Endothelial cell of umbilical vein (primary cell): ENCODE measurements around the gene KDM3B. TPM values are rescaled to one million over a fixed set of nuclear protein-coding genes. Genes with fewer than 3 reads are reported as not detected.

Experiments used
- BruUV-seq: library from RNA; stranded (reverse); fragments of 400-500 nt; replicated peaks from 2 replicates; lab custom pipeline; 2021; lab: Mats Ljungman, UMichigan
- CTCF ChIA-PET: fragments of 300-600, 350-600 bp; sonication (Branson Sonifier 250); formaldehyde crosslinking; loops from one replicate; lab custom pipeline; 2021; ENCODE audit warnings: antibody characterized with exemption, inconsistent platforms; lab: Charles Lee
- POLR2A ChIA-PET: fragments of 300-600, 350-600 bp; sonication (Branson Sonifier 250); formaldehyde crosslinking; loops from one replicate; lab custom pipeline; 2021; ENCODE audit warnings: antibody characterized with exemption, inconsistent platforms; lab: Charles Lee
- DNase-seq: peaks from one replicate; pipeline ENCODE4 v3.0.0-alpha.2; 2011; ENCODE audit warnings: low read depth, low spot score
- FAIRE-seq: peaks from 2 replicates; lab custom pipeline; 2011; peaks lifted over from hg19 to GRCh38; lab: Jason Lieb, UNC
- H2AFZ ChIP-seq: 2 replicates; pipeline ENCODE4 v1.6.0; 2012; ENCODE audit warnings: low read depth, low read length, control low read depth, inconsistent platforms
- H3K27ac ChIP-seq: 2 replicates; pipeline ENCODE4 v1.5.1; 2011; ENCODE audit warnings: low read depth, mild to moderate bottlenecking, control low read depth, low read length, moderate library complexity; ENCODE audit not compliant: insufficient read depth
- H3K27me3 ChIP-seq, 2 experiments: 2 replicates each; pipeline versions ENCODE4 v1.6.0 to v1.6.1; 2011; ENCODE audit warnings: low read length in 2 of 2, mixed read lengths in 1 of 2; ENCODE audit not compliant: control insufficient read depth in 2 of 2, insufficient read depth in 2 of 2
- H3K36me3 ChIP-seq, 2 experiments: 2 replicates in 1 of 2; 3 replicates in 1 of 2; pipeline ENCODE4 v1.5.1; 2011; ENCODE audit warnings: low read length in 2 of 2, mild to moderate bottlenecking in 1 of 2, moderate library complexity in 1 of 2; ENCODE audit not compliant: control insufficient read depth in 2 of 2, insufficient read depth in 2 of 2; ENCODE audit errors: extremely low read depth in 1 of 2
- H3K4me1 ChIP-seq: 3 replicates; pipeline ENCODE4 v1.5.1; 2011; ENCODE audit warnings: mild to moderate bottlenecking, low read length; ENCODE audit not compliant: control insufficient read depth, insufficient read depth; ENCODE audit errors: extremely low read depth
- H3K4me2 ChIP-seq: 2 replicates; pipeline ENCODE4 v1.6.1; 2011; ENCODE audit warnings: low read length, control low read depth, mixed read lengths; ENCODE audit not compliant: insufficient read depth
- H3K4me3 ChIP-seq, 3 experiments: fragments of 200-600 bp in 1 of 3; sonication (generic), shearing (Covaris generic) in 1 of 3; replicated peaks in 1 of 3; 2 replicates each; pipeline ENCODE4 v1.5.1; 2011 to 2016; ENCODE audit warnings: control low read depth in 3 of 3, low read length in 3 of 3, mild to moderate bottlenecking in 2 of 3, inconsistent platforms in 1 of 3, low read depth in 1 of 3, moderate library complexity in 1 of 3; ENCODE audit not compliant: insufficient read depth in 1 of 3
- H3K79me2 ChIP-seq: 2 replicates; pipeline ENCODE4 v1.6.0; 2012; ENCODE audit warnings: low read length, inconsistent platforms; ENCODE audit not compliant: control insufficient read depth, insufficient read depth
- H3K9ac ChIP-seq: replicated peaks from 2 replicates; pipeline ENCODE3; 2011; ENCODE audit warnings: low read length, control low read depth; ENCODE audit not compliant: insufficient read depth; ENCODE audit errors: extremely low read depth
- H3K9me1 ChIP-seq: replicated peaks from 3 replicates; pipeline ENCODE4 v1.6.0; 2011; ENCODE audit warnings: mild to moderate bottlenecking, low read length; ENCODE audit not compliant: control insufficient read depth, insufficient read depth; ENCODE audit errors: extremely low read depth
- H3K9me3 ChIP-seq: replicated peaks from 2 replicates; pipeline ENCODE4 v1.5.1; 2012; ENCODE audit warnings: low read length, inconsistent platforms; ENCODE audit not compliant: control insufficient read depth, insufficient read depth
- H4K20me1 ChIP-seq: replicated peaks from 2 replicates; pipeline ENCODE3; 2011; ENCODE audit warnings: mild to moderate bottlenecking, low read length; ENCODE audit not compliant: control insufficient read depth, insufficient read depth; ENCODE audit errors: extremely low read depth
- CTCF ChIP-seq, 2 donors: IDR thresholded peaks; 1 replicate in 1 of 2; 2 replicates in 1 of 2; pipeline ENCODE4 v1.5.1; 2011; ENCODE audit warnings: low read length in 2 of 2, mild to moderate bottlenecking in 2 of 2, moderate library complexity in 2 of 2, control low read depth in 1 of 2, inconsistent platforms in 1 of 2, low read depth in 1 of 2; ENCODE audit not compliant: insufficient read depth in 1 of 2; ENCODE audit errors: extremely low read depth in 1 of 2
- EZH2 ChIP-seq: IDR thresholded peaks from 2 replicates; pipeline ENCODE4 v1.6.1; 2012; ENCODE audit warnings: borderline replicate concordance, low read depth, mild to moderate bottlenecking, moderate library complexity, low read length, inconsistent platforms; ENCODE audit not compliant: severe bottlenecking
- FOS ChIP-seq: IDR thresholded peaks from 2 replicates; pipeline ENCODE4 v1.6.1; 2011; ENCODE audit warnings: mild to moderate bottlenecking, low read length, moderate library complexity, borderline replicate concordance; ENCODE audit not compliant: insufficient read depth
- GATA2 ChIP-seq: IDR thresholded peaks from 2 replicates; pipeline ENCODE4 v1.7.0; 2011; ENCODE audit warnings: low read depth, mild to moderate bottlenecking, moderate library complexity, mixed read lengths, low read length; ENCODE audit not compliant: insufficient read length, insufficient read depth
- JUN ChIP-seq: IDR thresholded peaks from 2 replicates; pipeline ENCODE4 v1.6.1; 2011; ENCODE audit warnings: borderline replicate concordance, low read depth; ENCODE audit not compliant: insufficient read length, insufficient read depth
- MAX ChIP-seq: IDR thresholded peaks from 2 replicates; pipeline ENCODE4 v1.6.1; 2011; ENCODE audit not compliant: insufficient read depth, insufficient read length
- MYC ChIP-seq: IDR thresholded peaks from one replicate; pipeline ENCODE4 v1.6.1; 2011; ENCODE audit warnings: mild to moderate bottlenecking, low read depth, low read length
- POLR2A ChIP-seq: IDR thresholded peaks from 2 replicates; pipeline ENCODE4 v1.6.1; 2012; ENCODE audit warnings: low read depth, mild to moderate bottlenecking, control low read depth, low read length
- POLR2AphosphoS5 ChIP-seq: IDR thresholded peaks from 2 replicates; pipeline ENCODE4 v1.6.1; 2012; ENCODE audit warnings: low read depth, mild to moderate bottlenecking, control low read depth, low read length, moderate library complexity; ENCODE audit not compliant: insufficient read depth
- dilution Hi-C: fragments of 300-500 bp; cut with MboI; formaldehyde crosslinking; loops from one replicate; pipeline ENCODE4 v1.15.0; 2019; ENCODE audit warnings: low sequenced_read_pairs; ENCODE audit not compliant: extremely low pct_ligation_motif_present
- intact Hi-C: fragments of 100-400 bp; cut with micrococcal nuclease; formaldehyde crosslinking; loops from one replicate; pipeline ENCODE4 v1.10.0; 2022
- polyA plus RNA-seq, 4 experiments: library from polyadenylated mRNA; depleted of rRNA in 3 of 4; stranded (reverse) in 3 of 4; unstranded in 1 of 4; fragments of >200 nt; gene quantifications; 2 replicates each; pipeline versions ENCODE4 v1.2.1 to v1.2.3, GENCODE V29; 2011 to 2012; ENCODE audit warnings: missing spikeins in 1 of 4
- total RNA-seq: library from RNA; stranded (reverse); gene quantifications from 2 replicates; pipeline ENCODE4 v1.2.3, GENCODE V29; 2021

The KDM3B gene
- total and polyA plus RNA-seq, 2 donors (not counting 3 experiments of a cell fraction or from before 2014, with no cell fraction given): 19.0 to 55.7 TPM

DNA sequence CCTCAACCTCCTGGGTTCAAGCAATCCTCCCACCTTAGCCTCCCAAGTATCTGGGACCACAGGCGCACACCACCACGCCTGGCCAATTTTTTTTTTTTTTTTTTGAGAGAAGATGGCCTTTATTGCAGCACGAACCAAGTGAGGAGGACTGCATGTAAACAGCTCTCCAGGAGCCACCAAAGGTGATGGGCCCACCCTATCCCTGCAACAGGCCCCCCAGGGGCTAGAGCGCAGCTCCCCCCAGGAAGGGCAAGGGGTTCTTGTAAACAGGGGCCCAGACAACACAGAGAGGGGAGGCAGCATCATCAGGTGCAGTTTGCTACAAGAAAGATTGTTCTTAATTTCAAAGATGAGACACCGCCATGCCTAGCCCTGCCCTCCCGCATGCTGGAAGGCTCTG lies 100.2 kb downstream of the KDM3B start:
- Histone ChIP-seq H3K27ac (no peak overlapping the region), H2AFZ (no peak overlapping the region), H3K9me3 (no peaks in the 10 kb centered on the region), H3K79me2 (no peaks in the 10 kb centered on the region), H4K20me1 (no peaks in the 10 kb centered on the region), H3K36me3 (no peaks in the 10 kb centered on the region), H3K9me1 (no peaks in the 10 kb centered on the region), H3K4me1 (peaks cover 7% of the 10 kb centered on the region), H3K27me3 (no peaks in the 10 kb centered on the region), H3K4me2 (no peak overlapping the region), H3K4me3 (no peak overlapping the region), H3K9ac (no peak overlapping the region)
- FAIRE-seq (no peak), DNase-seq (peak; percentile 0)
- ChIA-PET CTCF (interaction anchor here (1.6 to 9.4 kb wide), 2 partner anchors 45 to 51 kb away, joined by 4 to 207 read pairs; no protein-coding TSS in a partner anchor), POLR2A (interaction anchor here (0.7 kb wide), 1 partner anchor 56 kb away, joined by 5 read pairs; no protein-coding TSS in a partner anchor)
- BruUV-seq: no TSS peak
- dilution Hi-C loops (no loop called here), intact Hi-C loops (no loop called here)
- TF ChIP-seq GATA2 (no peak), MAX (no peak), POLR2A (no peak), FOS (no peak), POLR2AphosphoS5 (no peak), JUN (no peak), MYC (no peak), EZH2 (no peak), CTCF (IDR thresholded peaks at IDR 0.05; ENCODE audit: extremely low read depth in 1 of 2, insufficient read depth in 1 of 2, low read depth in 1 of 2, low read length in 2 of 2) (no peak)
